Erythroblast (primary cell): ENCODE results near the gene PRM3.

Experiments used
- GATA1 ChIP-seq: IDR thresholded peaks from 2 replicates; pipeline ENCODE4 v1.6.1; 2011; ENCODE audit warnings: low read depth, mild to moderate bottlenecking, control low read depth, low read length, moderate library complexity
- POLR2A ChIP-seq: IDR thresholded peaks from 2 replicates; pipeline ENCODE4 v1.6.1; 2011; ENCODE audit warnings: mild to moderate bottlenecking, low read length

GRCh38 chr16:11248133-11248532, 25.3 kb downstream of the PRM3 start:
- TF ChIP-seq POLR2A (no peak), GATA1 (no peak)
